HG03442 (cell line): ENCODE measurements around the gene GJA1.
"Not testable (repeated sequence)": the region's sequence is repeated elsewhere in the genome, so short reads cannot be mapped to it uniquely, and the experiment has no call there.

Source experiments
- ATAC-seq: cut with Tn5 transposase; IDR thresholded peaks from one replicate; pipeline ENCODE4 v1.9.1; 2021; ENCODE audit warnings: mild to moderate bottlenecking, moderate library complexity; ENCODE audit not compliant: unreplicated experiment

The GJA1 gene

DNA sequence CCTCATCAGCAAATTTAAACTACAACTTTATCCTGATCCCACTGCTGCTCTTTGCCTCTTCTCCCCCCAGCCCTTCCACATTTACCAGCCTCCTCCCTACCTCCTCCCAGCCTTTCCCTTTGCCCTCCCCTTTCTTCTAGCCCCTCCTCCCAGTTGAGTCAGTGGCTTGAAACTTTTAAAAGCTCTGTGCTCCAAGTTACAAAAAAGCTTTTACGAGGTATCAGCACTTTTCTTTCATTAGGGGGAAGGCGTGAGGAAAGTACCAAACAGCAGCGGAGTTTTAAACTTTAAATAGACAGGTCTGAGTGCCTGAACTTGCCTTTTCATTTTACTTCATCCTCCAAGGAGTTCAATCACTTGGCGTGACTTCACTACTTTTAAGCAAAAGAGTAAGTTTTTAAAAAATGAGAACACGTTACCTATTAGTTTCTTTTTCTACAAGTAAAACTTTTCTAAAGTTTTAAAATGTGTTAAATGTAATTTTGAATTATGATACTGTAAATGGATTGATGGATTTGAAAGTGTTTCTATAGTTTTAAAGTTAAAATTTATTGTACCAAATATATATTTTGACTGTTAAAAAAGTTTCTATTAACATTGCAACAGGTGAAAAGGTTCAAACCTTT, at the start of gene GJA1:
GJA1 (plus strand) TSS at position 203 of the 626 bp plus-strand sequence. CDS start 11,202 bp downstream, outside the sequence.
- ATAC-seq: no peak

DNA sequence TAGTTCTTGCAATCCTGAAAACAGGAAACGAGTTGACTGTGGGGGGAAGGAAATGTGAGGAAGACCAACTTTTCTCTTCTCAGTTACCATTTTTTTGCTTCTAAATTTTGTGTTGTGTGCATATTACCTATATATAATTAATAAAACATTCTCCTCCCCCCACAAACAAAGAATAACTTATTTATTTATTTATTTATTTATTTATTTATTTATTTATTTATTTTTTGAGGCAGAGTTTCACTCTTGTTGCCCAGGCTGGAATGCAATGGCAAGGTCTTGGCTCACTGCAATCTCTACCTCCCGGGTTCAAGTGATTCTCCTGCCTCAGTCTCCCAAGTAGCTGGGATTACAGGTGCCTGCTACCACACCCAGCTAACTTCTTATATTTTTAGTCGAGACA, 48.9 kb upstream of the GJA1 start:
- ATAC-seq: not testable (repeated sequence)

DNA sequence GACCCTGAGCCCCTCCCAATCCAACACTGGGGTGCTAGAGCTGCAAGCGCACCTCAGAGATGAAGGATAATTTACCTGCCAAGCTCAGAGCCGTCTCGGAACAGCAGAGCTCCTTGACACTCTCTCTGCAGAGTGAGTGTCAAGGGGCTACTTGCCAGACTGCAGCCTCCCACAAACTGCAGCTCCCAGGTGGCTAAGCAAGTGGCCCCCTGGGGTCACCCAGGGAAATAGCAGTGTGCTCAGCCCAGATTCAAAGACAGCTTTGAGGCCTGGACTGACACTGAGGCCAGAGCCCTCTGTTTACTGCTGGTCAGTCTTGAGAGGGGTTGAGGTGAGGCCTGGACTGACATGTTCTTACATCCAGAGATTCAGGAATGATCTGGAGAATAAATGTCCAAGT, 46.0 kb upstream of the GJA1 start:
- no peak for ATAC-seq

DNA sequence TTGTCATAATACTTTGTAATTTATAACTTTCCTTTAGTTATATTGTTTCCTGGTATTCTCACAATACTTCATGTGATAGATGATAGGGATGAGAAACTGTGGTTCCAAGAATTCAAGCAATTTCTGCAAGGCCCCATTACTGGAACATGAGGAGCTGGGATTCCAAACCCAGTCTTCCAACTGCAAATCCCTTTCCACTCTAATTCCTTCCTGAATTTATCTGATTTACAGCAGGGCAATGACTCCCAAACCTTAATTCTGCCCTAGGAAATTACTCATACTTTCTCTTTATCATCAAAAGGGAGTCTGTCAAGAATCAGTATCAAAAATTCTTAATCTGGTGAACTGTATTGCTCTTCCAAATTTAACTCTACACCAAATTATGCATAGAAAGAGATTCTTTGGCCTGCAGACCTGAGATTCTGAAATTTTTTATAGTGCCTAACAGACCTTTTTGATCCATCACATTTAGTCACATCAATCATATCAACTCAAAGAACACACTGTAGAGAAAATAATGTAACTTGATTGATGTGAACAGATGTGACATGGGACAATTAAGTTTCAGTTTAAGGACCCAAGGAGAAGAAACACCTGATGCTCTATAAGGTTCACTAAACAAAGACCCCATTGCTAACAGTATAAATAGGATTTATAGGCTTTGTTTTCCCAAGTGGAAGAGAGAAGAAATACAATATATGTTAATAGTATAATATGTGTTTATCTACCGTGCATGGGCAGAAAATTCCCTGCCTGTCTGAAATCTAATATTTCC, 41.5 kb upstream of the GJA1 start:
- no peak for ATAC-seq

DNA sequence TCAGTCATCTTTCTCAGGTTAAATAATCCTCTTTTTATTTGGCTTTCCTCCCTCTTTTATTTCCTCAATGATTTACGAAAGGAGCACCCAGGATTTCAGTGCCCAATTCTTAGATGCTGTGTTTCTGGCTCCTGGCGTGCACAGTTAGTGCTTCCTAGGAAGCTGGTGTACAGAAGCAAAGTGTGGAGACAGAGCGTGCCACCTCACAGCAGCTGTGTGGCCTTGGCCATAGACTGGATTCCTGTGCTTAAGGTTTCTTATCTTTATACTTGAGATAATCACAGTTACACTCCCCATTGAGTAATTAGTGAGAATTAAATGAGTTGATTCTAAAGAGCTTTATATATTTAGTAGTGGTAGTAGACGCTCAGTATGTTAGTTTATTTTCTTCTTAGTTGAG, 39.7 kb upstream of the GJA1 start:
- no peak for ATAC-seq

DNA sequence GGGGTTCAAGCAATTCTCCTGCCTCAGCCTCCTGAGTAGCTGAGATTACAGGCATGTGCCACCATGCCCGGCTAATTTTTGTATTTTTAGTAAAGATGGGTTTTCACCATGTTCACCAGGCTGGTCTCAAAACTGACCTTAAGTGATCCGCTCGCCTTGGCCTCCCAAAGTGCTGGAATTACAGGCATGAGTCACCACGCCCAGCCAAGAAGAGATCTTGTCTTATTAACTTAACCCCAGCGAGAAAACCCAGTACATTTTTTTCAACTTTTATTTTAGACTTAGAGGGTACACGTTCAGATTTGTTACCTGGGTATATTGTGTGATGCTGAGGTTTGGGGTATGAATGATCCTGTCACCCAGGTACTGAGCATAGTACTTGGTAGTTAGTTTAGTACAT, 38.3 kb upstream of the GJA1 start:
- not testable (repeated sequence) for ATAC-seq

DNA sequence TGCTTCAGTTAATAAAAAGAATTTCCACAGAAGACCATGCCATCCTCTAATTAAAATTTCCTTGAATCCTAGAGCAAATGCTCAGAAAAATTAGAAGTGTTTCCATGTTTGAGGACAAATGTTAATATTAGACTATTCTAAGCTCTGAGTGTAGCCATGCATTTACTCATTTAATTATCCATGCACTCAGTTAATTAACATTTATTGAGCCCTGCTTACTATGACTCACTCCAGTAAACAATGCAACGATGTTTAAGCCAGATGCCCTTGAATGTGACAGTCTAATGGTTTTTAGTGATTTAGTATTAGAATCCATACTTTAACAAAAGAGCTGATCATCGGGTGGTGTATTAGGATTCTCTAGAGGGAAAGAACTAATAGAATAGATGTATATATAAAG, 37.3 kb upstream of the GJA1 start:
- ATAC-seq: no peak

DNA sequence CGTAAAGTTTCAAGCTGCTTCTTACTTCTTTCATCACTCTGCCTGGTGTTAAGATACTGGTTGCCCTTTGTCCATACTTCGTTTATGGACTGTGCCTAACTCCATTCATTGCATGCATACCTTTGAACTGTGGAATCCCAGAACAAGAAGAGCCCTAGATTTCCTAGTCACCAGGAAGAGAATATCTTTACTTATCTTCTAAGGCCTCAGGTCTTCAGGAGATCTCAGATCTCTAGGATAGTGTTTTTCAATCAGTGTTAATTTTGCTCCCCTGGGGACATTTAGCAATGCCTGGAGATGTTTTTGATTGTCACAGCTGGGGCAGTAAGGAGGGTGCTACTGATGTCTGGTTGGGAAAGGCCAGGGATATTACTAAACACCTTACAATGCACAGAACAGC, 35.5 kb upstream of the GJA1 start:
- ATAC-seq: no peak

DNA sequence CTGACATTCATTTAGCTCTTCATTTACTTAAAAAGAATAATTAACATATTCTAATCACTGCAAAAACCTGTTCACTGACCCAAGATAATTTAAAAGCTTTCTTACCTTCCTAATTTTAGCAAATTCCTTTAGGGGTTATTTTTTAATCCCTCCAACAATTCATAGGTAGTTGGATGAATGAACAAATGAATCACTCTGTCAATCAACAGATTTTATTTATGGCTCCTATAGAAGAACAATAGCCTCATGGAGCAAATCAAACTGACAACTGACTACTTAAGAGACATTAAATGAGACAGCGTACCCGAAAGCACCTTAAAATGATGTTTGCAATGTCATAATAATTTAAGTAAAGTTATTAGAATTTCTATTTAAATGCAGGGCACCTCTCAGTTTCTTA, 31.5 kb upstream of the GJA1 start:
- no peak for ATAC-seq

DNA sequence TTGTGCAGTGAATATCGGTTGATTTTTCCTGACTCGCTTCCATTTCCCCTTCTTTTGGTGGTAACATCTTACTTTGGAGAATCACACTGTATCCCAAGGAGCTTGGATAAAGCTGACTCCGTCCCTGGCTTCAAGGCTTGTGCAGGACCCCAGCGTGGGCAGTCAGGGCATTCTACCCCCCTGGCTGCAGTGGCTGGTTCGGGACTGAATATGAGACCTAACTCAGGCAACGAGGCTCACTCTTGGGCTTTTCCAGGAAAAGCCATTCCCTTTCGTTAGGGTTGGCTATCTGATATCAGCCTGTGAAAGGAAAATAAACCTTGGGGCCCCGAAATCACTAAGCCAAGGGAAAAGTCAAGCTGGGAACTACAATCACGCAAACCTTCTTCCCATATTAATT, 30.1 kb upstream of the GJA1 start:
- no peak for ATAC-seq

DNA sequence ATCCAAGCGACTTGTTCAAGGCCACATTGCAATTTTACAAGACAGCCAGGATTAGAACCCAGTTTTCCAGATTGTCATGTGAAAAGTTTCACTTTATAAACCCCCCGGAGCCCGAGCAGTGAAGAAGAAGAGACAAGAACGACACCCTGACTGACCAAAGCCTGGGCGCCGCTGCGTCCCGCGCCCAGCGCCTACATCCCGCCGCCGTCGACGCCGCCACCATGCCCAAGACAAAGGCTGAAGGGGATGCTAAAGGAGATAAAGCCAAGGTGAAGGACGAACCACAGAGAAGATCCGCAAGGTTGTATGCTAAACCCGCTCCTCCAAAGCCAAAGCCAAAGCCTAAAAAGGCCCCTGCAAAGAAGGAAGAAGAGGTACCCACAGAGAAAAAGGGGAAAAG, 27.1 kb upstream of the GJA1 start:
- ATAC-seq: no peak

DNA sequence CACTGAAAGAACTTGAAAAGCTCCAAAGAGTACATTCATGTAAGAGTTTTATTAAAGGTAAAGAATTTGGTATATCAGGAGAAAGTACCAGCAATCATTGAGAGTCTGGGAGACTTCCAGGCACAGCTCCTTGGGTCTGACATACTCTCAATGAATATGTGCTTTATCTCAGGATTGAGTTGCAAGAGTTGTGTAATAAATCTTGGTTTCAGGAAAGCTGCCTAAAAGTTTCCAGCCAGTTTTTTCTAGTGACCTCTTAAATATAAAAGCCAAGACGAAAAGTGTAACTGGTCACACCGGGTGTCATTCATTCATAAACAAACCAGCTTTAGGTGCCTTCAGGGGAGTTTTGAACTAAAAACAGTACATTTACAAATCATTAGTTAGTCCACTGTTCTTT, 21.6 kb upstream of the GJA1 start:
- no peak for ATAC-seq

DNA sequence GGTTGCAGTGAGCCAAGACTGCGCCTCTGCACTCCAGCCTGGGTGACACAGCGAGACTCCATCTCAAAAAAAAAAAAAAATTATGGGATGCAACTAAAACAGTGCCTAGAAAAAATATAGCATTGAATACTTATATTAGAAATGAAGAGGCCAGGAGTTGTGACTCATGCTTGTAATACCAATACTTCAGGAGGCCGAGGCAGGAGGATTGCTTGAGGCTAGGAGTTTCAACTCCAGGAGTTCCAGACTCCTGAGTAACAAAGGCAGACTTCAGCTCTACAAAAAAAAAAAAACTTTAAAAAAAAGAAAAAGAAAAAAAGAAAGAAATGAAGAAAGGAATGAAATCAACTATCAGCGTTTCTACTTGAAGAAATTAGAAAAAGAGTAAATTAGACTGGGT, 17.1 kb upstream of the GJA1 start:
- ATAC-seq: no peak

DNA sequence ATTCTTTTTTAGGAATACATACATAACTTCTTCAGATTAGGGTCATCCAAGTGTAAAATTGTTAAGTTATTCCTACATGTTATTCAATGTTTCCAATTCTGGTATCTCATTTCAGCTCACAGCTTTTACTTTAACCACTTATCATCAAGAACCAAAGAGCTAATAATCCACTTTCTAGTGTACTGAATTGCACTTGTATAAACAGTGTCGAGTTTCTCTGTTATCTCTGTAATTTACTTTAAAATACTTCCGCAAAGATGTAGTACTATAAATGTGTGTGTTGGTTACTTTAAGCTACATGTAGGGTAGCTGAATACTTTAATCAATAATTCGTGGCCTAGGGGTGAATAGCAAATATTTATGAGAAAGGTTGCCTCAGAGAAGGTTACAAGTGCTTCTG, 8.8 kb upstream of the GJA1 start:
- ATAC-seq: no peak

DNA sequence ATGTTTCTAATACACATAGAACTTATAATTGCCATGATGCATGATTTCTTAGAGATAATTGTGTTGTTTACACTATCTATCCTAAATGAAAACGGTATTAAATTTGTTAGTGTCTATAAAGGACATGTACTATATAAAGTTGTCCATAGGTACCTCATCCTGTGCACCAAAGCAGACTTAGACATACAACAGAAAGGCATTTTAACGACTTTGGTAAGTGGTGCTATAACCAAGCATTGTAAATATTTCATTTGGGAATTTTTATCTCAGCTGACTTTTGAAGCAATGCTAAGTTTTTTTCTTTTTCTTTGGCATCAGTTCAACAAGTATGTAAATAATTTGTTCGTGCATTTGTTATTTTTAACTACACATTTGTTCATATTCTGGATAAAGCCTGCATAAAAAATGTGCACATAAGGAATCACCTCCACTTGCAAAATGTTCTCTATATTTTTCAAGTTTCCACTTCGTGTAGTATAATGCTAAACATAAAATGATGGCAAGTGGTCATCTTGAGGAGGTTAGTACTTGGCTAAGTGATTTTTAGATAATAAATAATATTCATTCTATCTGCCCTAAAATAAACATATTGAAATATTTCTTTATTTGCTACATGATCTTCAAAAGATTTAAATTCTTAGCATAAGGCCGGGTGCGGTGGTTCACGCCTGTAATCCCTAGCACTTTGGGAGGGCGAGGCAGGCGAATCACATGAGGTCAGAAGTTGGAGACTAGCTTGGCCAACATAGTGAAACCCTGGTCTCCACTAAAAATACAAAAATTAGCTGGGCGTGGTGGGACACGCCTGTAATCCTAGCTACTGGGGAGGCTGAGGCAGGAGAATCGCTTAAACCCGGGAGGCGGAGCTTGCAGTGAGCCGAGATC, 6.3 kb upstream of the GJA1 start:
- no peak for ATAC-seq

DNA sequence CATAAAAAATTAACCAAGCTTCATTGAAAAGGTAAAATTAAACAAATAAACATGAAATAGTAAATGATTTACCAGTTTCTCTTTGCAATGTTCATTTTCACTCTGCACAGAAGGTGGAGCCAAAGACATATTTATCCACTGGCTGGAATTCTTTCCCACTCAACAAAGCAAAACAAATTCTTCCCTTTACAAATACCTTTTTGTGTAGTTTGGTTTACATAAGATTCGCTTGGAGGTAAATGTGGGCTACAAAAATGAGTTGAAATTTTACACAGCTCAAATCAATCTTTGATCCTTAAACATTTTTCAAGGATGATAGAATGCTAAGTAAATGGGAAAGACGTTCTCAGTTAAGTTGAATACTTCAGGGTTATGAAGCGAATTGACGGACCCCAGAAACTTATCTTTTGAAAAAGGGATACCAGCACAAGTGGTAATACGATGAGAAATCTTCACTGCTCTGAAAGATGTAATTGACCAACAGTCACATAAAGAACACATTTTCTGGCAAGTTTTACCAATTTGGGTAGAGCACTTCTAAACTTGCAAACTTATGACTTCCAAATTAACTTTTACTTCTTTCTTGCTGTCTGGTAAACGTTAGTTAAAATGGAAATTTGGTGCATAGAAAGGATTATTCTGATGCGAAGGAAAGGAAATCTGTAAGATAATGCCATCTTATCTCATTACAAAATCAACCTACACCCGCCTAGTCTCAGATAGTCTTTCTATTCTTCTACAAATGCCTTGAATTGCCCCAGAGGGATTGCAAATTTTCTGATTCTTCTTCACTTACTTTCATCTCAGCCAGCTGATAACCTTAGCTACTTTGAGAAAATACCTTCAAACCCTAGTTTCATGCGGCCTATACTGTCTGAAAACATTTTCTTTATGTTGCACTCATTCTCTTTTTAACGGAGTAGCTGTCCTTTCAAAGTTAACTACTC, 4.7 kb upstream of the GJA1 start:
- ATAC-seq: no peak

DNA sequence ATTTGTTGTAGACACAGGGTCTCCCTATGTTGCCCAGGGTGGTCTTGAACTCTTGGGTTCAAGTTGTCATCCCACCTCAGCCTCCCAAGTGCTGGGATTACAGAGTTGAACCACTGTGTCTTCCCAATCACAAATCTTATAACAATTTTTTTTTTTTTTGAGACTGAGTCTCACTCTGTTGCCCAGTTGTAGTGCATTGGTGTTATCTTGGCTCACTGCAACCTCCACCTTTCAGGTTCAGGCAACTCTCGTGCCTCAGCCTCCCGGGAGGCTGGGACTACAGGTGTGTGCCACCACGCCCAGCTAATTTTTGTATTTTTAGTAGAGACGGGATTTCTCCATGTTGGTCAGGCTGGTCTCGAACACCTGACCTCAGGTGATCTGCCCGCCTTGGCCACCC, 3.7 kb upstream of the GJA1 start:
- not testable (repeated sequence) for ATAC-seq

DNA sequence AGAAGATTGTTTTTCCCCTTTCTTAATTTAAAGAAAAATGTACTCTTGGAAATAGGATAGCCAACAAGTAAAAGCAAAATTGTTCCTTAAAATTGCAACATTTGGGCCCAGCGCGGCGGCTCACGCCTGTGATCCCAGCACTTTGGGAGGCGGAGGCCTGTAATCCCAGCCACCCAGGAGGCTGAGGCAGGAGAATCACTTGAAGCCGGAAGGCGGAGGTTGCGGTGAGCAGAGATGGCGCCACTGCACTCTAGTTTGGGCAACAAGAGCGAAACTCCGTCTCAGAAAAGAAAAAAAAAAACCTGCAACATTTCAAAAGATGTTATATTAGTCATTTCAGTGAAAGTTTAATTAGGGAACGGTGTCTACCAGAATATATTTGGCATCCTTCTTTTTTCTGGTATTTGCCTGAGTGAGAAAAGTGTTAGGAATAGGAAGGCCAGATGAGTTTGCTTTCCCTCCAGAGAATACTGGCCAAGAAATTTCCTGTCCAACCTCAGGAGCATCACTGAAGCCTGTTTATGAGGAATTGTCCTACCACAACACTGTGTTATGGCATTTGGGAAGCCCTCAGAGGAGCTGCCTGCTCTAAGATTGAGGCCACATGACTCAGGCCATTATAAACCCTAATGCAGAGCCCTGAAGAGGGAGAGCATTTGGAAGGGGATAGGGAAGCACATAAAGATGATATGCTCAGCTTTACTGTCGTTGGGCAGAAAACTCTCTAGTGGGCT, 1.2 kb upstream of the GJA1 start:
- ATAC-seq: no peak

DNA sequence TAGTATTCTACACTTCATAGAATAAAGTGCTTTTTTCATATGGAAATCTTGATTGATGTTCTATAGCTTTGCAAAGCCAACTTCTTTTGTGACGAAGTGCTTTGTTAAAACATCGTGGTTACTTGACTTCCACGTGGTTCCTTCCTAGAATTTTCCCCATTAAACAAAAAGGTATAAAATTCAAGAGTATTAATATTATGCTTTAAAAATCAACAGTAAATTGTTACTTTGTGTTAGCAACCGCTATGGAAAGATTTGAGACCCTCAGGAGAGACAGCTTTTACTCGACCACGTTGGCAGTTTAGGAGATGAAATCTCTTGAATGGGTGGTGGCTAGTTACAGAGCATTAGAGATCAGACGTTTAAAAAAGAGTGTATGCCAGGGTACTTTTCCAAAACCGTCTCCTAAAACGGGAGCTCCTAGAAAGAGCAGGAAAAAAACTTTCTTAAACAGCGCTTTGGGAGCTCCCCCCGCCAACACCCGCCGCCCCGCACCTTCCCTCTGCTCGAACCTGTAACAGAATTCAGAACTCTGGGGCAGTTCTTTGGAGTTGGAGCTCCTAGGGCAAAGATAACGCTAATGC, 920 bp downstream of the GJA1 start:
- no peak for ATAC-seq
